ENCODE results near the gene ZNF524. TPM values are rescaled to one million over a fixed set of nuclear protein-coding genes. Genes with fewer than 3 reads are reported as not detected.

ZNF524 gene
- total RNA-seq, 1 donor from 2014 or later: 21.2 TPM

DNA sequence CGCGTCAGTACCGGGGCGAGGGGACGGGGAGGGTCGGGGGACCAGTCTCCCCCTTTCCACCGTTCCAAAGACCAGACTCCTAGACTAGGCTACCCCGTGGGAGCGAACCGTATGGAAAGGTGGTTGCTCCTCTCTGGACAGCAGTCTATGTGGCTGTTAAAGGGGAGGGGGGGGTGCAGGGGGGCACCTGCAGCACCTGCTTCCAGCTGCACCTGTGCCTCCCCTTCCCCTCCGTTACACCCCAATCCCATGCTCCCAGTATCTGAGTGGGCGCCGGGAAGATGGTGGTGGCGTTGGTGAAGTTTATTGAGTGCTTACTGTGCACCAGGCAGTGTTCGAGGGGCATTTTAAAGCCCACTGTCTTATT lies 557 bp downstream of the ZNF524 start:
- intact Hi-C loops (cut with micrococcal nuclease): loop anchor here (10.0 kb wide), 1 partner anchor 714 kb away; the partner anchor contains the start of gene ZSCAN5A

DNA sequence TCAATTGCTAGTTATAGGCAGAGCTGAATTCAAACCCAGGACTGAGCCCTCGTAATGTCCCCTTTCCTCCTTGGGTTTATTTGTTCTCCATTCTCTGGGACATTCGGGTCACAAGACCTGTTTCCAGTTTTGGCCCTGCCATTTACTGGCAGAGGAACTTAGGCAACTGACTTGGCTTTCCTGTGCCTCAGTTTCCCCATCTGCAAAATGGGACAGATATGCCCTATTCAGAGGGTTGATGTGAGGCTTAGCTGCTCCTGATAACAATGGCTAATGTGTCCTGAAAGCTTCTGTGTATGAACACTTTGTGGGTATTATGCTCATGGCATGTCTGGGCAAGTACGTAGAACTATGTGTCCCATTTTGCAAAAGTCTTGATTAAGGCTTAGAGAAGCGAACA lies 996 bp downstream of the ZNF524 start:
- intact Hi-C loops (cut with micrococcal nuclease): loop anchor here (10.0 kb wide), 1 partner anchor 714 kb away; the partner anchor contains the start of gene ZSCAN5A

DNA sequence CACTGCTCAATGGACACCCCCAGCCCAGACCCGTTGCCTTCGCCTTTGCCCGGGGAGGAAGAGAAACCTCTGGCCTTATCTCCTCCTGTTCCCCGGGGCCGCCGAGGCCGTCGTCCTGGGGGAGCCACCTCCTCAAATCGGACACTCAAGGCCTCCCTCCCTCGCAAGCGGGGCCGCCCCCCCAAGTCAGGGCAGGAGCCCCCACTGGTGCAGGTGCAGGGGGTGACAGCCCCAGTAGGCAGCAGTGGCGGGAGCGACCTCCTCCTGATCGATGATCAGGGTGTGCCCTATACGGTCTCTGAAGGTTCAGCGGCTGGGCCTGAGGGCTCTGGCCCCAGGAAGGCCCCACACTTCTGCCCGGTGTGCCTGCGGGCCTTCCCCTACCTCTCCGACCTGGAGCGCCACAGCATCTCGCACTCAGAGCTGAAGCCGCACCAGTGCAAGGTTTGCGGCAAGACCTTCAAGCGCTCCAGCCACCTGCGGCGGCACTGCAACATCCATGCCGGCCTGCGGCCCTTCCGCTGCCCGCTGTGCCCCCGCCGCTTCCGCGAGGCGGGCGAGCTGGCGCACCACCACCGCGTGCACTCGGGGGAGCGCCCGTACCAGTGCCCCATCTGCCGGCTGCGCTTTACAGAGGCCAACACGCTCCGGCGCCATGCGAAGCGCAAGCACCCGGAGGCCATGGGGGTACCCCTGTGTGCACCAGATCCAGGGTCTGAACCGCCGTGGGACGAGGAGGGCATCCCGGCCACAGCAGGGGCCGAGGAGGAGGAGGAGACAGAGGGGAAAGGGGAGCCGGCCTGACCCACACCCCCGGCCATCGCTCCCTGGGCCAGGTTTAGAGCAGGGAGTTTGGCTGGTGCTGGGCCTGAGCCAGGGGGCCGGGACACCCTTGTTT lies 2.3 kb downstream of the ZNF524 start:
- intact Hi-C loops (cut with micrococcal nuclease): loop anchor here (10.0 kb wide), 1 partner anchor 712 kb away; the partner anchor contains the start of gene ZSCAN5A

DNA sequence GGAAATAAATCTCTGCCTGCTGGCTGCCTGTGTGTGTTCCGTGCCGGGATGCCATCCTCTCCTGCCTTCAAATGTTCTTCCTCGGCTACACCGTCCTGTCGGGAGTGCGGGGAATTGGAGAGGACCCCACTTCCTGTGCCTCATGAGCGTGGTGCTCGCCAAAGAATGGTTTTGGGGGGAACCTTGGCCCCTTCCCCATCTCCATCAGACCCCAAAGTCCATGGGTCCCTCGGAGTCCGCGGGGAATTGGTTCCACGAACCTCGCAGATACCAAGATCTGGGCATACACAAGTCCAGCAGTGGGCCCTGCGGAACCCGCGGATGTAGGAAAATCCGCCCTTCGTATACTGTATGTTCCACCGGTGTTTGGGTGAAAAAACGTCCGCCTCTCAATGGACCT lies 3.0 kb downstream of the ZNF524 start:
- intact Hi-C loops (cut with micrococcal nuclease): loop anchor here (10.0 kb wide), 1 partner anchor 712 kb away; the partner anchor contains the start of gene ZSCAN5A

DNA sequence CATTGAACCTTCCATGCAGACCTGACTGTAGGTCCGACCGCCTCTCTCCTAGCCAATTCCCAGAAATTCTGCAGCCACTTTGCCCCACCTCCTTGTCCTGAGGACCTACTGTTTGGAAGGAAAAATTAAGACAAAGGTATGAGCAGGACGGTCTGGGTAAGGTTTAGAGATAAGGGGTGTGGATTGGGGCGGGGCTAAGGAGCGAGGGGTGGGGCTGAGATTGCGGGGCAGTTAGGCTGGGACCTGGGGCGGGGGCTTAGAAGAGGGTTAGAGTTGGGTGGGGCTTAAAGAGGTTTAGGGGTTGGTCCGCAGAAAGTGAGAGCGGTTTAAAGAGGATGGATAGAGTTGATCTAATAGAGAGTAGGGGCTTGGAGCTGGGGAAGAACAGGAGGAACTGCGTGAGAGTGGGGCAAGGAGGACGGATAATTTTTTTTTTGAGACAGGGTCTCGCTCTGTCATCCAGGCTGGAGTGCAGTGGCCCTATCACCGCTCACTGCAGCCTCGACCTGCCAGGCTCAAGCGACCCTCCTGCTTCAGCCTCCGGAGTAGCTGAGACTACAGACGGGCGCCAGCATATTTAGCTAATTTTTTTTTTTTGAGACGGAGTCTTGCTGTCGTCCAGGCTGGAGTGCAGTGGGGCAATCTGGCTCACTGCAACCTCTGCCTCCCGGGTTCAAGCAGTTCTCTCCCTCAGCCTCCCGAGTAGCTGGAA lies 3.6 kb downstream of the ZNF524 start:
- intact Hi-C loops (cut with micrococcal nuclease): loop anchor here (2.0 to 10.0 kb wide), 2 partner anchors 17 to 711 kb away; partner anchors contain the start of gene ZSCAN5A

DNA sequence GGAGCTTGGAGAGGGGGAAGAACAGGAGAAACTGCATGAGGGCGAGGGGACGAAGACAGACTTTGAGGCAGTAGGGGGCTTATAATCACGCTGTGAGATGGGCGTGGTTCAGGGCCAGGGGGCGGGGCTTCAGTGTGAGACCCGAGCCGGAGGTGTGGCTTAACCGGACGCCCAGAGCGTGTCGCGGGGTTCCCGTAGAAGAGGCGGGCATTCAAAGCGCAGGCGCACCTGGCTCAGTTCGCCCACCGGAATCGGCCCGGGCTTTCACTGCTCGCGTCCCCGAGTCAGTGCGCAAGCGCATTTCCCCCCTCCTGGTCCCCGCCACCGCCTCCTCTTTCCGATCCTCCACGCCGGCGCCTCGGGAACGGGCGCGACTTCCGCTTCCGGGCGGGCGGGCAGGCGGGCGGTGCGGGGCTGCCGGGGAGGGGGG lies 5.1 kb downstream of the ZNF524 start:
- intact Hi-C loops (cut with micrococcal nuclease): loop anchor here (1.0 to 10.0 kb wide), 4 partner anchors 18 to 710 kb away; partner anchors contain the start of genes ZNF784 and ZSCAN5A

DNA sequence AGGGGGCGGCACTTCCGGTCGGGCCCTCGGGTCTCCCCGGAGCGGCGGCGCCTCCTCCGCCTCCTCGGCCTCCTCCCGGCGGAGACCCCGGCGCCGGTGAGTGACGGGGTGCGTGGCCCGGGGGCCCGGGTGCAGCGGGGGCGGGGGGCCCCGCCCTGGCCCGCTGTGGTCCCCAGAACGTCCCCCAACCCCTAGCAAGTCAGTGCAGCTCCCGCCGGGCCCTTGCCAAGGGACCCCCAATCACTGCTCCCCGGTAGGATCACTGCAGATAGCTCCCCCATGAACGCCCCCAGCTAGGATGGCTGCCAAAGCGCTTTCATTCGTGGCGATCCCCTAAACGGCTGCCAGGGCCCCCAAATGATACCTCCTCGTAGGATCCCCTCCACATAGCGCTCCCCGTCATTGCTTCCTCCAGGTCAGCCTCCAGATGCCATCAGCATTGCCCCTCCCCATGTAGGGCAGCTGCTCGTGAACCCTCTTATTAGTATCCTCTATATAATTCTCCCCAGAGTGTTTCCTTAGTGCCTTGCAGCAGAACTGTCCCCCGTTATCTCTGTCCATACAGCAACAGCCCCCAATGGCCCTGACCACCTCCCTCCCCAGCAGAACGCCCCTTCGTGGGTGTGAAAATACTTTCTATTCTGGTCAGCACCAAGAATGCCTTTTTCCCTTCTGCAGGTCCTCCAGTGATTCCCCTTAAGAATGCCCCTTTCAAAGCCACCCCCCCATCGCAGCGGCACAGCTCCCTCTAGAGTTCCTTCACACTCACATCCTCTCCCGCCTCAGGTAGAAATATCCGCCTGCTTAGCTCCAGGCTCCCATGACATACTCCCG lies 5.8 kb downstream of the ZNF524 start, which contains the start of gene ZNF865:
ZNF865 (plus strand) TSS at position 11 of the 834 bp plus-strand sequence. CDS start 7,972 bp downstream, outside the sequence.
- intact Hi-C loops (cut with micrococcal nuclease): loop anchor here (1.0 to 10.0 kb wide), 5 partner anchors 18 to 709 kb away; partner anchors contain the start of genes ZNF784 and ZSCAN5A

DNA sequence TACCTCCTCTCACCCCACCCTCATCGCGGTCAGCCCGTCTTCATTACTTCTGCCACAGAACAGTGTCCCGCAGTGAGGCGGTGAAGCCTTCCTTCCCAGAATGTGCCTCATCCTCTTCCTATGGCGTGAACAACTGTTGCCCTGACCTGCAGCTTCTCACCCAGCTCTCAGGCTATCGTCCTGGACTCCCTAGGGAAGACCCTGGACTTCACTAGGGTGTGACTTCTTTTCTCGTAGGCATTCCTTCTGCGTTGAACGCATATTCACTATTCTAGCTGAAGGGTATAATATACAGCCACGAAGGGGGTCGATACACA lies 6.3 kb downstream of the ZNF524 start:
- intact Hi-C loops (cut with micrococcal nuclease): loop anchor here (1.0 to 10.0 kb wide), 2 partner anchors 89 to 708 kb away; partner anchors contain the start of gene ZSCAN5A

DNA sequence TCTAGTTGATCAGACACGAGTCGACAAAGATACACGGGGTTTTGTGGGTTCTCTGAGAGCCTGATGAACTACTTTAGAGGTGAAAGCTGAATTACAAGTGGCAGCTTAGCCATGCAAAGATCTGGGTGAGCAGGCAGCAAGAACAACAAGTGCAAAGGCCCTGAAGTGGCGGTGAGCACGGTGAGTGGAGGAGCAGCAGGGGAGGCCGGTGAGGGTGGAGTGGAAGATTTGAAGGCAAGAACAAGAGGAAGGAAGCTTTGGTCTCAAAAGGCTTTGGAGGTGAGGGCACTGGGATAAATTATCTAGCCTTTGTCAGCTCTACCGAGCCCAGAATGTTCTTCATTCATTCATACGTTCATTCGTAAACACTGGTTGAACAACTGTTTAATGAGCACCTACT lies 6.7 kb downstream of the ZNF524 start:
- intact Hi-C loops (cut with micrococcal nuclease): loop anchor here (1.0 to 10.0 kb wide), 2 partner anchors 90 to 708 kb away; partner anchors contain the start of gene ZSCAN5A

DNA sequence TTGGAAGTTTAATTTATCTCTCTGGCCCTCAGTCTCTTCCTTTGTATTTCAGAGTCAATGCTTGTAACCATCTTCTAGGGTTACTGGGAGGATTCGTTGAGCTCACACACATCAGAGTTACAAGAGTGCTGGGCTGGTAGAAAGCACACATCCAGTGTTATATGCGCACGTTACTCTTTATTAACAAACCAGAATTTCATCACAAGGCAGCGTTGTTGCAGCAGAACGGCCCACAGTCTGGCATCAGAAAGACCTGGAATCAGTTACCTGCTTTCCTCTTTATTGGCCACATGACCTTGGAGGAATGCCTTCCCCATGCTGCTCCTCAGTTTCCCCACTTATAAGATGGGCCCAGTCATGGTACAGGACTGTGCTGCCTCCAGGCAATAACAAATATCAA lies 9.2 kb downstream of the ZNF524 start:
- intact Hi-C loops (cut with micrococcal nuclease): loop anchor here (10.0 kb wide), 1 partner anchor 705 kb away; the partner anchor contains the start of gene ZSCAN5A

DNA sequence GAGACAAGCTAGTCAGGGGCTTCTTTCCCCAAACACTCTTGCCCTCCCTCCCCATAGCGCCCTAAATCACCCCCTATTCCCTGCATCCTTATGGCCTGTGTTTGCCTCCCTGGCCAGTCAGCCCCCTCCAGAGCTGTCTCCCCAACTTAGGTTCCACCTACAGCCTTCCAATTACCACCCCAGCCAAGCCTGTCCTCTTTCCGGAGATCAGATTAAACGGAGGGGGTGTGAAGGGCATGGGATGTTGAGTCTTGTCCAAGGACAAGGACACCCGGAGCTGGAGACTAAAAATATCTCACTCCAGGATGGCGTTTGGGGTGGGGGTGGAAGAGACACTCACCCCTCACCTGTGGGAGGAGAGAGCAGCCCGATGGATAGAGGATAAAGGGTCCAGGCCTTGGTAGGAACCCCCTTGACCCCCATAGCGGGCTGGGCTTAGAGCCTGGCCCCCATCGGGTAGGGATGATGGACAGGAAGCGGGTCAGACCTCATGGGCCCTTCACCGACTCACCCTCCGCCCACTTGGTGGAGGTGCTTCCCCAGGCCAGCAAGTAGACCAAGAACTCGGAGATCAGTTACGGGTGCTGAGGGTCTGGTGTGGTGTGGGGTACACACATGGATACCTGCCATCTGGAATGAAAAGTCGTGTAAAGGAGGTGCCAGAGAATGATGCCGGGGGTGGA lies 11.4 kb downstream of the ZNF524 start:
- intact Hi-C loops (cut with micrococcal nuclease): no loop called here

DNA sequence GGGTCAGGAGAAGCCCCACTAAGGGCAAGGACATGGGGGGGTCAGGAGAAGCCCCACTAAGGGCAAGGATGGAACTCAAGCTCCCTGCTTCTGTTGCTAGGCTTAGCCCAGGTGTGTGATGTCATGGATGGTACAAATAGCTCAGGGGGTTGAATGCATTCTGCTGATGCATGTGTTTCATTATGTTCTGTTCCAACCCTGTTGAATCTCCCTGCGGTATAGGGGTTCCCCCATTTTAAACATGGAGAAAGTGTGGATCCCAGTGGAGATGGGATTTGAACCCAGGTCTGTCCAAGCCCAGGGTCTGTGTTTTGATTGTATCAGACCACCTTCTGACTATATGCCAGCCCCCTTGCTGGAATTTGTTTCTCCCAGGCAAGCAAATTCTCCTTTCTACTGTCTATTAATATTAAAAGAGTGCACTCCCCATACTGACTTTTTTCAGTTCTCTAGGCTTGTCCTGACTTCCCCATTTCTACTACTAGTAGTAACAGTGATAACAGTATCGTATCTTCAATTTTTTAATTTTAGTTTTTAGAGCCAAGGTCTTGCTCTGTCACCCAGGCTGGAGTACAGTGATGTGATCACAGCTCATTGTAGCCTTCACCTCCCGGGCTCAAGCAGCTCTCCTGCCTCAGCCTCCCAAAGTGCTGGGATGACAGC lies 12.0 kb downstream of the ZNF524 start:
- intact Hi-C loops (cut with micrococcal nuclease): no loop called here

DNA sequence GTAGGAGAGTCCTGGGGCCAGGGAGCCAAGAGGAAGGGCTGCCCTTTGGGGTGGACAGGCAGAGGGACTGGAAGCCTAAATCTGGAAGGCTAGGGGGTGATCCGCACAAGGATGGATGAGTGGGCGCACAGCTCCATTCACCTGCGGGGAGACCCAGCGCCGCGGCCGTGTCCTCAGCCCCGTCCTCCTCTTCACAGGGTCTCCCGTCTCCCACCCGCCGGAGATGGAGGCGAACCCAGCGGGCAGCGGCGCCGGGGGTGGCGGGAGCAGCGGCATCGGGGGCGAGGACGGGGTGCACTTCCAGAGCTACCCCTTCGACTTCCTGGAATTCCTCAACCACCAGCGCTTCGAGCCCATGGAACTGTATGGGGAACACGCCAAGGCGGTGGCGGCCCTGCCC lies 13.3 kb downstream of the ZNF524 start:
- intact Hi-C loops (cut with micrococcal nuclease): no loop called here

DNA sequence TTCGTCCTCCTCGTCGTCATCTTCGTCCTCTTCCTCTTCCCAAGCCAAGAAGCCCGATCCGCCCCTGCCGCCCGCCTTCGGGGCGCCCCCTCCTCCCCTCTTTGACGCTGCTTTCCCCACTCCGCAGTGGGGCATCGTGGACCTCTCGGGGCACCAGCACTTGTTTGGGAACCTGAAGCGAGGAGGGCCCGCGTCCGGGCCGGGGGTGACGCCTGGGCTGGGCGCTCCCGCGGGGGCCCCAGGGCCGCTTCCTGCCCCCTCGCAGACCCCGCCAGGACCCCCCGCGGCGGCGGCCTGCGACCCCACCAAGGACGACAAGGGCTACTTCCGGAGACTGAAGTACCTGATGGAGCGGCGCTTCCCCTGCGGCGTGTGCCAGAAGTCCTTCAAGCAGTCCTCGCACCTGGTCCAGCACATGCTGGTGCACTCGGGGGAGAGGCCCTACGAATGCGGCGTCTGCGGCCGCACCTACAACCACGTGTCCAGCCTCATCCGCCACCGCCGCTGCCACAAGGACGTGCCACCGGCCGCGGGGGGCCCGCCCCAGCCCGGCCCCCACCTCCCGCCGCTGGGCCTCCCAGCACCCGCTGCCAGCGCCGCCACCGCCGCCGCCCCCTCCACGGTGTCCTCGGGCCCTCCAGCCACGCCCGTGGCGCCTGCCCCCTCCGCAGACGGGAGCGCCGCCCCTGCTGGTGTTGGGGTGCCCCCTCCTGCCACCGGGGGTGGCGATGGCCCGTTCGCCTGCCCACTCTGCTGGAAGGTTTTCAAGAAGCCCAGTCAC lies 14.0 kb downstream of the ZNF524 start:
- intact Hi-C loops (cut with micrococcal nuclease): no loop called here

DNA sequence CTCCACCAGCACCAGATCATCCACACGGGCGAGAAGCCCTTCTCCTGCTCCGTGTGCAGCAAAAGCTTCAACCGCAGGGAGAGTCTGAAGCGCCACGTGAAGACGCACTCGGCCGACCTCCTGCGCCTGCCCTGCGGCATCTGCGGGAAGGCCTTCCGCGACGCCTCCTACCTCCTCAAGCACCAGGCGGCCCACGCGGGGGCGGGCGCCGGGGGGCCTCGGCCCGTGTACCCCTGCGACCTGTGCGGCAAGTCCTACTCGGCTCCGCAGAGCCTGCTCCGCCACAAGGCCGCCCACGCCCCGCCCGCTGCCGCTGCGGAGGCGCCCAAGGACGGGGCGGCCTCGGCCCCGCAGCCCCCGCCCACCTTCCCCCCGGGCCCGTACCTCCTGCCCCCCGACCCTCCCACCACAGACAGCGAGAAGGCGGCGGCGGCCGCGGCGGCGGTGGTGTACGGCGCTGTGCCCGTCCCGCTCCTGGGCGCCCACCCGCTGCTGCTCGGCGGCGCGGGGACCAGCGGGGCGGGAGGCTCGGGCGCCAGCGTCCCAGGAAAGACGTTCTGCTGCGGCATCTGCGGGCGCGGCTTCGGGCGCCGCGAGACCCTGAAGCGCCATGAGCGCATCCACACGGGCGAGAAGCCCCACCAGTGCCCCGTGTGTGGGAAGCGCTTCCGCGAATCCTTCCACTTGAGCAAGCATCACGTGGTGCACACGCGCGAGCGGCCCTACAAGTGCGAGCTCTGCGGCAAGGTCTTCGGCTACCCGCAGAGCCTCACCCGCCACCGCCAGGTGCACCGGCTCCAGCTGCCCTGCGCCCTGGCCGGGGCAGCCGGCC lies 14.8 kb downstream of the ZNF524 start:
- intact Hi-C loops (cut with micrococcal nuclease): no loop called here

DNA sequence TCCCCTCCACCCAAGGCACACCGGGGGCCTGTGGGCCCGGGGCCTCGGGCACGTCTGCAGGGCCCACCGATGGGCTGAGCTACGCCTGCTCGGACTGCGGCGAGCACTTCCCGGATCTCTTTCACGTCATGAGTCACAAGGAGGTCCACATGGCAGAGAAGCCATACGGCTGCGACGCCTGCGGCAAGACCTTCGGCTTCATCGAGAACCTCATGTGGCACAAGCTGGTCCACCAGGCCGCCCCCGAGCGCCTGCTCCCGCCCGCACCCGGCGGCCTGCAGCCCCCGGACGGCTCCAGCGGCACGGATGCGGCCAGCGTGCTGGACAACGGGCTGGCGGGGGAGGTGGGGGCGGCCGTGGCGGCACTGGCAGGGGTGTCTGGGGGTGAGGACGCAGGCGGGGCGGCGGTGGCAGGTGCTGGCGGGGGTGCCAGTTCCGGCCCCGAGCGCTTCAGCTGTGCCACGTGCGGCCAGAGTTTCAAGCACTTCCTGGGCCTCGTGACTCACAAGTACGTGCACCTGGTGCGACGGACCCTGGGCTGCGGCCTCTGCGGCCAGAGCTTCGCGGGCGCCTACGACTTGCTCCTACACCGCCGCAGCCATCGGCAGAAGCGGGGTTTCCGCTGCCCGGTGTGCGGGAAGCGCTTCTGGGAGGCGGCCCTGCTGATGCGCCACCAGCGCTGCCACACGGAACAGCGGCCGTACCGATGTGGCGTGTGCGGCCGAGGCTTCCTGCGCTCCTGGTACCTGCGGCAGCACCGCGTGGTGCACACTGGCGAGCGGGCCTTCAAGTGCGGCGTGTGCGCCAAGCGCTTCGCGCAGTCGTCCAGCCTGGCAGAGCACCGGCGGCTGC lies 15.7 kb downstream of the ZNF524 start:
- intact Hi-C loops (cut with micrococcal nuclease): no loop called here

DNA sequence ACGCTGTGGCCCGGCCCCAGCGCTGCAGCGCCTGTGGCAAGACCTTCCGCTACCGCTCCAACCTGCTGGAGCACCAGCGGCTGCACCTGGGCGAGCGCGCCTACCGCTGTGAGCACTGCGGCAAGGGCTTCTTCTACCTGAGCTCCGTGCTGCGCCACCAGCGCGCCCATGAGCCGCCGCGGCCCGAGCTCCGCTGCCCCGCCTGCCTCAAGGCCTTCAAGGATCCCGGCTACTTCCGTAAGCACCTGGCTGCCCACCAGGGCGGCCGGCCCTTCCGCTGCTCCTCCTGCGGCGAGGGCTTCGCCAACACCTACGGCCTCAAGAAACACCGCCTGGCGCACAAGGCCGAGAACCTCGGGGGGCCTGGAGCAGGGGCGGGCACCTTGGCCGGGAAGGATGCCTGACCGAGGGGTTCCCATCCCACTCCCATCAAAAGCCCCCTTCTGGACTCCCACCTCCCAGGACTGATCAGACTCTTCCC lies 16.3 kb downstream of the ZNF524 start:
- intact Hi-C loops (cut with micrococcal nuclease): no loop called here
